ENCODE measurements around the gene ANKRD10. TPM values are rescaled to one million over a fixed set of nuclear protein-coding genes. Genes with fewer than 3 reads are reported as not detected.

Gene ANKRD10
- total and polyA plus RNA-seq, 2 experiments from 2014 or later: 250 to 277 TPM

GRCh38 chr13:110944121-110944967, 29.5 kb upstream of the ANKRD10 start:
- Mint-ChIP-seq H3K27ac (no peak overlapping the region; the same call in 1 of the 2 replicates), H3K4me1 (peaks cover 6% of the 10 kb centered on the region; the same call in 2 of the 3 replicates), H3K36me3 (ENCODE audit: low read depth) (no peaks in the 10 kb centered on the region), H3K9me3 (no peaks in the 10 kb centered on the region), H3K27me3 (ENCODE audit: insufficient read depth, low read depth, poor library complexity) (no peaks in the 10 kb centered on the region), H3K4me3 (no peak overlapping the region)
- Histone ChIP-seq H4K20me1 (replicated peaks; ENCODE audit: insufficient read depth) (no peaks in the 10 kb centered on the region), H3K27me3 (ENCODE audit: insufficient read depth) (no peaks in the 10 kb centered on the region), H3K9me2 (ENCODE audit: insufficient read depth) (peaks cover 10% of the 10 kb centered on the region), H3K4me1 (ENCODE audit: insufficient read depth) (no peaks in the 10 kb centered on the region), H3K4me2 (no peak overlapping the region), H3F3A (replicated peaks; ENCODE audit: low read depth) (no peaks in the 10 kb centered on the region), H3K36me3 (ENCODE audit: insufficient read depth) (no peaks in the 10 kb centered on the region), H3K27ac (ENCODE audit: low read depth) (no peak overlapping the region), H2AFZ (no peak overlapping the region), H3K79me2 (replicated peaks; ENCODE audit: insufficient read depth) (no peaks in the 10 kb centered on the region), H3K4me3 (no peak overlapping the region)
- TF ChIP-seq CTCF (conservative IDR thresholded peaks at IDR 0.05; ENCODE audit: low read depth in 2 of 2): peak; percentile 67 to 89
- TF ChIP-seq CREB1 (CRISPR knock-in tag; IDR thresholded peaks at IDR 0.05; ENCODE audit: low read depth): no peak
- DNase-seq (ENCODE audit: low spot score) (peak; percentile 60), ATAC-seq (peak; percentile 93)

GRCh38 chr13:110942248-110942981, 27.5 kb upstream of the ANKRD10 start:
- Mint-ChIP-seq H3K9me3 (peaks cover 8% of the 10 kb centered on the region; the same call in 1 of the 3 replicates), H3K27ac (no peak overlapping the region), H3K4me3 (no peak overlapping the region), H3K36me3 (ENCODE audit: low read depth) (peaks cover 2% of the 10 kb centered on the region; the same call in 1 of the 3 replicates), H3K27me3 (ENCODE audit: insufficient read depth, low read depth, poor library complexity) (peaks cover 6% of the 10 kb centered on the region), H3K4me1 (peaks cover 6% of the 10 kb centered on the region; the same call in 2 of the 3 replicates)
- Histone ChIP-seq H4K20me1 (replicated peaks; ENCODE audit: insufficient read depth) (no peaks in the 10 kb centered on the region), H3F3A (replicated peaks; ENCODE audit: low read depth) (no peaks in the 10 kb centered on the region), H3K4me3 (no peak overlapping the region), H3K27me3 (ENCODE audit: insufficient read depth) (no peaks in the 10 kb centered on the region), H2AFZ (peak overlapping the region; percentile 10; the same call in 1 of the 2 replicates), H3K27ac (ENCODE audit: low read depth) (no peak overlapping the region), H3K4me1 (ENCODE audit: insufficient read depth) (no peaks in the 10 kb centered on the region), H3K4me2 (no peak overlapping the region), H3K9me2 (ENCODE audit: insufficient read depth) (peaks cover 21% of the 10 kb centered on the region), H3K79me2 (replicated peaks; ENCODE audit: insufficient read depth) (no peaks in the 10 kb centered on the region), H3K36me3 (ENCODE audit: insufficient read depth) (no peaks in the 10 kb centered on the region)
- no peak for ATAC-seq
- DNase-seq (ENCODE audit: low spot score): no peak
- TF ChIP-seq JUNB (IDR thresholded peaks at IDR 0.05; ENCODE audit: unreplicated experiment): no peak
- TF ChIP-seq CTCF (conservative IDR thresholded peaks at IDR 0.05; ENCODE audit: low read depth in 2 of 2): no peak
- TF ChIP-seq EZH2 (IDR thresholded peaks at IDR 0.05; ENCODE audit: low read depth, unreplicated experiment): no peak
- TF ChIP-seq ZNF462 (CRISPR knock-in tag; IDR thresholded peaks at IDR 0.05): no peak
- TF ChIP-seq EZH2phosphoT487 (IDR thresholded peaks at IDR 0.05; ENCODE audit: unreplicated experiment): no peak
- TF ChIP-seq ZNF331 (CRISPR knock-in tag; IDR thresholded peaks at IDR 0.05; ENCODE audit: low read depth): no peak
- no peak for TF ChIP-seq STAT1 (IDR thresholded peaks at IDR 0.05; ENCODE audit: unreplicated experiment)
- TF ChIP-seq CREB1 (CRISPR knock-in tag; IDR thresholded peaks at IDR 0.05; ENCODE audit: low read depth): no peak
